GM18868 (cell line): ENCODE data around the gene ING4.
"Not testable (repeated sequence)": the region's sequence is repeated elsewhere in the genome, so short reads cannot be mapped to it uniquely, and the experiment has no call there.

Experiments
- ATAC-seq: cut with Tn5 transposase; IDR thresholded peaks from one replicate; pipeline ENCODE4 v1.9.1; 2021; ENCODE audit warnings: mild to moderate bottlenecking, moderate library complexity; ENCODE audit not compliant: unreplicated experiment

The ING4 gene

DNA sequence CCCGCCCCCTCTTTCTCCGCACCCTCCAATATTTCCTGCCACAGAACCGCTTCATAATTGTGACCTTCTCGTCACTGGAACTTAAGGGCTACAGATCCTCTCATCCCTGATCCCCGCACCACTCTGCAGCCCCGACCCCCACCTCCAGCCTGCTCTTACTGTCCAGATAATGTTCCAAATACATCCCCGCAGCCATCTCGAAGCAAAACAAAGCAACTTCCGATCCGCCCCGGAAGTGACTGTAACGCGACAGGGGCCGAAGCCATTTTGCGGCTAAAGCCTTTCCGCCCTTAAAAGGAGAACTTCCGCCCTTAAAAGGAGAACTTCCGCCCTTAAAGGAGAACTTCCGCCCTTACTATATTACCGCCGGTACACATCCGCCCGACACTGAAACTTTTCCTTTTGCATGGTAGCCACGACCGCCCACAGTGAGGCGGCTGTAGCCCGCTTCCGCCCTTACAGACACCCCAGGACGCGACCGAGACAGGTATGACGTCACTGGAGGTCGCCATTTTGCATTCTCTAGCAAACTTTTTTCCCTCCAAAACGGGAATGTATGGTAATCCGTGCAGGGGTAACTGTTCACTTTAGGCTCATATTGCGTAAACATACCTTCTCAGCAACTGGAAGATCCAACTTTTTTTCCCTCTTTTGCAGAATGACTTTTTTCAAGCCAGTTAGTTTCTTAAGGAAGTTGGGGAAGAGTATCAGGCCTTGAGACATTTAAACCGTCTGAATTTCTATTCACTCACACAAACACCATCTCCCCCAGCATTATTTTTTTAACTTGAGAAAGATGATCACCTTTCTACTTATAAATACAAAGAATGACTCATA is at the start of gene ING4:
ING4 (minus strand) TSS at position 214 of the 837 bp plus-strand sequence; CDS start at position 196, 18 bp downstream.
- ATAC-seq: peak; percentile 98

DNA sequence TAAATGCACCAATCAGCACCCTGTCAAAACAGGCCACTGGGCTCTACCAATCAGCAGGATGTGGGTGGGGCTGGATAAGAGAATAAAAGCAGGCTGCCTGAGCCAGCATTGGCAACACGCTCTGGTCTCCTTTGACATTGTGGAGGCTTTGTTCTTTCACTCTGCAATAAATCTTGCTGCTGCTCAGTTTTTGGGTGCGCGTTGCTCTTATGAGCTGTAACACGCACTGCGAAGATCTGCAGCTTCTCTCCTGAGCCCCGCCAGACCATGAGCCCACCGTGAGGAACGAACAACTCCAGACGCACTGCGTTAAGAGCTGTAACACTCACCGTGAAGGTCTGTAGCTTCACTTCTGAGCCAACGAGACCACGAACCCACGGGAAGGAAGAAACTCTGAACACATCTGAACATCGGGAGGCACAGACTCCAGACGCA is 46.1 kb upstream of the ING4 start:
- no peak for ATAC-seq

DNA sequence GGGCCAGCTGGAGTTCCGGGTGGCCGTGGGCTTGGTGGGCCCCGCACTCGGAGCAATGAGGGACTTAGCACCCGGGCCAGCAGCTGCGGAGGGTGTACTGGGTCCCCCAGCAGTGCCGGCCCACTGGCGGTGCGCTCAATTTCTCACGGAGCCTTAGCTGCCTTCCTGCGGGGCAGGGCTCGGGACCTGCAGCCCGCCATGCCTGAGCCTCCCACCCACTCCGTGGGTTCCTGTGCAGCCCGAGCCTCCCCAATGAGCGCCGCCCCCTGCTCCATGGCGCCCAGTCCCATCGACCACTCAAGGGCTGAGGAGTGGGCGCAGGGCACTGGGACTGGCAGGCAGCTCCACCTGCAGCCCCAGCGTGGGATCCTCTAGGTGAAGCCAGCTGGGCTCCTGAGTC is 45.4 kb upstream of the ING4 start:
- ATAC-seq: not testable (repeated sequence)

DNA sequence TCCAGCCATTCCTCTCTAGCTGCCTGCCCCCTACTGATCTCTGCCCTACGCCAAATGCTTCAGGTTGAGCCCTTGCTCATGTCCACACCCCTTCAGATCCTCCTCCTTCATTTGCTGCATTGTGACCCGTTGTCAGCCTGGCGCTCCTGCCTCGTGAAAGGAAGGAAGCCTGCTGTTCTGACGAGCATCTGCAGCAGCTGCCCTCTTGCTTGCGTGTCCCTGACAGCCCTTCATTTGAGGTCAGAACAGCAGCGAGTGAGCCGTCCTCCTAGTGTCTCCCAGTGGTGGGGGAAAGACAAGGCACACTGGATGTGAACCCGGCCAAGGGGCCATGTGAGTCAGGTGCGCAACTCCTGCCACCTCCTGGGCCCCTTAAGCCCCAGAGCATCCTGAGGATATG is 40.7 kb upstream of the ING4 start:
- ATAC-seq: no peak

DNA sequence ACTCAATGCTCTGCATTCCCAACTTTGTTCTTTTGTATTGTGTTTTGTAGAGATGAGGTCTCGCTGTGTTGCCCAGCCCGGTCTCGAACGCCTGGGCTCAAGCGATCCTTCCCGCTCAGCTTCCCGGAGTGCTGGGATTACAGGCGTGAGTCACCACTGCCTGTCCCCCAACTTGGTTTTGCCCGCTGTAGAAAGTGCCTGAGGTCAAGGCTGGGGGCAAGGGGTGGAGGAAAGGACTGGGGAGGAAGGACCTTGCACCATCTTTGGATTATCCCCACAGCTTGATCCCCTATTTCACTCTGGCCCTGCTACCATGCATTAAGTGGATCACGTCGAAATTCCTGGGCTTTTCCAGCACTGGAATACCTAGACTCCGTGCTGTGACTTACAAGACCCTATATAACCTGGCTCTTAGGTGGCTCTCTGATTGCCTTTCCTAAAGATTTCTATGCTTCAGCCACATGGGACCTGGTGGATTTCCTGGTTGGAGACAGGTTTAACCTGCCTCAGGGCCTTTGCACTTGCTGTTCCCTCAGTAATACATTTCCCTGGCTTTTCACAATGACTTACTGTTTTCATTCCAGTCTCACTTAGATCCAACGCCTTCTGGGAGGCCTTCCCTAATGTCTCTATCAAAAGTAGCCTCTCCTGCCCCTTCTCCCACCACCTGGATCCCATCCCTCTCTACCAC is 38.3 kb upstream of the ING4 start:
- no peak for ATAC-seq

DNA sequence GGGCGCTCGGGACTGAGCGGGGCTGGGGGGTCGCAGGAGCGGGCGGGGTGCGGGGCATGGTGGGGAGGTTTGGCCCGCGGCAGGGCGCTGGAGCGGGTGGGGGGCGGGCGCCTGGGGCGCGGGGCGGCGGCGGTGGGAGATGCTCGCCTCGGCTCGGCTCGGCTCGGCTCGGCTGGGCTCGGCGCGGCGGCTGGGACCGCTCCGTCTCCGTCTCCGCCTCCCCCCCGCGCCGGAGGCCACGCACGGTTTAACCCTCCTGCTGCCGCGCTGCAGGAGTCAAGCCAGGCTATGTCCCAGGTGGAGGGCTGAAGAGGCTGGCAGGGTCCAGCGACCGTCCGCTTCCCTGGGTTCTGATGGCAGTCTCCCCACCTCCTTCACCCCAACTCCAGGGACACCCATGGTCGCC is 37.7 kb upstream of the ING4 start, which contains the start of gene PIANP:
PIANP (minus strand) TSS at position 170 of the 406 bp plus-strand sequence. CDS start 2,754 bp downstream, outside the sequence.
- no peak for ATAC-seq

DNA sequence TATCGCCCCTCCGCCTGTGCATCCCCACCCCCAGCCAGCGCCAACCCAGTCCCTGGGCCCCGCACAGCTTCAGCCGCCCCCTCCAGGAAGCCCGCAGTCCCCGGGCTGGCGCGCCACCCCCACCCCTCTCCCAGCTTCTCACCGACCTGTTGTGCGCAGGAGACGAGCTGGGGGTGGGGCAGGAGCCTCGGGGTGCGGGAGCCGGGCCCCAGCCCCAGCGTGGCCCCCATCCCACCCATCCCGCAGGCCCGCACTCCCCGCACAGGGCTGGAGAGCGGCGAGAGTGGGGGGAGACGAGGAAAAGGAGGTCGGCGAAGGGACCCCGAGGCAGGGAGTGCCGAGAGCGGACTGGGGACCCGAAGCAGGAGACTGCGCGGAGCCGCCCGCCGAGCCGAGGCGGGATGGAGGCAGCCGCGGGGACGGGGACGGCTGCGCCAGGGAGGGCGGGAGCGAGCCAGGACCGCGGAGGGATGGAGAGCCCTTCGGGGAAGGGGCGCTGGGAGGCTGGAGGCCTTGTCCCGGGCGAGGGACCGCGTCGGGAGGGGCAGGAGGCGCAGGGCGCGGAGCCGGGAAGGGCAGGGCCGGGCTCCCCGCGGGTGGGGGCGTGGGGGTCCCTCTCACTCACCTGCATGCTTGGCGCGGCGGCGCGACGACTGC is 37.2 kb upstream of the ING4 start:
- ATAC-seq: no peak

DNA sequence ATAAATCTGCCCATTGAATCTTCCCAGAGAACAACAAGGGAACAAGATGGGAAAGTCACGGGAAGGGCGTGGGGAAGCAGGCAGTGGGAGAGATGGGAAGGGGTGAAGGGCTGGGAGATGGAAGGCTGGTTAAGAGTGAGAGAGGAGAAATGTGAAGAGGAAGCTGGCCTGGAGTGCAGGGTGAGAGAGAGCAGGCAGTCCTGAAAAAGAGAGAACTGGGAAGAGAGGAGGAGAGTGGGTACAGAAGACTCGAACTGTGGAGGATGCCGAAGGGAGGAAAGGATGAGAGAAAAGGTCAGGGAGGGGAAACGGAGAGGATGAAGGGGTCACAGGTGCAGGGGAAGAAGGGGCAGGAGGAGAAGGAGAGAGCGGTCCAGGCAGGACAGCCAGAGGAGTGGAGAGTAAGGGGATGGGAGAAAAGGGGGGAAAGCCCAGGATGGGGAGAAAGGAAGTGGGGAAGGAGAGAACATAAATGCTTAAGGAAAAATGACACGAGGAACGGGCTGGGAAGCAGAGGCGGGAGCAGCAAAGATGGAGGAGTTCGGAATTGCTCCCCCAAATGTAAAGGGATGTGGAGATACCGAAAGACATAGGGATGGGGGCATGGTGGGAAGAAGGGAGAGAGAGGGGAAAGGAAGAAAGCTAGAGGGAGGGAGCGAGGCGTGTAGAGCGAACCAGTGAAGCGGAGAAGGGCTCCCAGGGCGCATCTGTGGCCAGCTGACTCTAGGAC is 36.5 kb upstream of the ING4 start:
- ATAC-seq: no peak

DNA sequence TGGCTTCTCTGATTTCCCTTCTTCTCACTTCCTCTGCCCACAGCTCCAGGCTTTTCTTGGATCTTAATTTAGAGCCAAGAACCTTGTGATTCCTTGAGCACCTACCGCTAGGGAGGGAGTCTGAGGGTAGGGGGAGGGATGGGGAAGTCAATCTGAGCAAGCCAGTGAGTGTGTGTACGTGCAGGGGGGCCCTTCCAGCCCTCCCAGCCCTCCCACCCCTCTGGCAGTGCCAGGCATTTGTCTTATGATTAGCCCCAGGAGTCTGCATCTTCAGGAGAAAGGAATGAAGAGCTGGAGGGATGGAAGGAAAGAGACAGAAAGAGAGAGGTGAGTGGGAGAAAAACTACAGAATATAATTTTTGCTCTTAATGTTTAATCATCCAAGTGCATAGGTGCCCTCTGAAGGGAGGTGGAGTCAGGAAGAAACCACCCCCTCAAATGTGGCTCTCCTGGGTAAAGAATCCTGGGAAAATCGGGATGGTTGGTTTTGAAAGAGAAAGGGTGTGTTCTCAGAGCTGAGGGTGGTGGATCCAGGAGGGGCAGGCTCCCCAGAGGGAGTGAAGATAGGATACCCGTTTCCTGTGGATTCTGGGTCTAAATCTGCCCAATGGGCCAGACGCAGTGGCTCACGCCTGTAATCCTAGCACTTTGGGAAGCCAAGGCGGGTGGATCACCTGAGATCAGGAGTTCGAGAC is 35.6 kb upstream of the ING4 start:
- ATAC-seq: no peak

DNA sequence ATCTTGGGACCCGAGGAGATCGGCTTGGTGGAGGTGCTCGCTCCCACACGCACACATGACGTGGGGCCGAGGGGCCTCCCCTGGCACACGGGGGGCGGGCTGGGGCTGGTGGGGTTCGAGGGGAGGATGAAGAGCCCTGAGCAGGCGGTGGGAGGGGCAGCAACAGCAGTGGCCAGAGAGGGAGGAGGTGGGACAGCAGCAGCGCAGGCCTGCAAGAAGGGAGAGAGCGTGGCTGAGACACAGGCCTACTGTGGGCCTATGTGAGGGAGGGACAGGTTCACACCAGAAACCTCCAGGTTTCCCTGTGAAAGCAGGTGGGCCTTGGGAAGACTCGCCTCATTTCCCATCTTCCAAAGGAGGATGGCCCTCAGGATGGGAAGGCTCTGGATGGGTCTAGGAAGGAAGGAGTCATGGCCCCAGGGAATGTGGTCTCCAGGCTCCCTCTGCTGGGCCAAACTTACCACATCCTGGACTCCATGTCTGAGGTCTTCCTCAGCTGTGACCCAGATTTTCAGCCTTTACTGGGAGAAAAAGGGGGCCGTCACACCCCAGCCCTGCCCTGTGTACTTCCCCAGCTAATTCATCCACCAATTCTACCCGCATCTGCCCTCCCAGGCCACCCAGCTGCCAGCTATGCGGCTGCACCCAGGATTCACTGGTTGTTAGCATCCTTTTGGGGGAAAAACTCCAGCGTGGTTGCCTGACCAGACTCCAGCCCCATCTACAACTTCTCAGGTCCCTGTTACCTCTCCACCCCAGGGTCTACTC is 34.8 kb upstream of the ING4 start:
- no peak for ATAC-seq

DNA sequence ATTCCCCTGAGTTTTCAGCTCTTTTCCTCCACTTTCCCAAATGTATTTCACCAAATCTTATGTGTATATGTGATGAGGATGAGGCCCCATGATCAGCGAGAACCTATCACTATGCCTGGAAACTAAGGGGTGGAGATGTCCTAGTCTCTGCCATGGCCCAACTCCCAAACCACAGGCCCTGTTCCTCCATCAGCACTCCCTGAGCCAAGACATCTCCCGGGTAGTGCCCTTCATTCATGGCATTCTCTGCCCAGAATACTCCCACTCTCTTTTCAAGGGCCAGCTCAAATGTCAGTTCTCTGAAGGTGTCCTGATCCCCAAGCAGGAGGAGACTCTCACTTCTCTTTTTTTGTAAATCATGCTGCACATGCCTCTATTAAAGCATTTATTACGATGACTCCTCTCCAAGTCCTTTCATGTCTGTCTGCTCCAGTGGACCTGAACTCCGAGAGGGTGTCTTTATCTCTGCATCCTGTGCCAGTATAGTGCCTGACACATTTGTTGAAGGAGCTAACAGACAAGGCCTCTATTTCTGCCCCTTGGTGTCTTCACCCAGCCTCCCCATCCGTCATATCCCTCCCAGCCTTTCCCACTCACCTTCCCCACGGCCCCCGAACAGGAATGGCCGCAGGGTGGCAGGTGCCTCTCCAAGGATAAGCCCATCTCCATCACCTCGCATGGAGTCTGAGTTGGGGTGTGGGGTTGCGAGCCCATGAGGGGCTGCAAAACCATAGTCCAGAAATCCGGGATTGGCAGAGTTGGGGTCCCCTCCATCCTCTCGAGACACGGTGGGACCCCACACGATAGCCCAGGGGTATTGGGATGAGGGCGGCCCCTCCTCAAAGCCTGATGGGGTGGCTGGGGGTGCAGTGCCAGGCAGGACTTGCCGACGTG is 34.0 kb upstream of the ING4 start:
- ATAC-seq: peak; percentile 71

DNA sequence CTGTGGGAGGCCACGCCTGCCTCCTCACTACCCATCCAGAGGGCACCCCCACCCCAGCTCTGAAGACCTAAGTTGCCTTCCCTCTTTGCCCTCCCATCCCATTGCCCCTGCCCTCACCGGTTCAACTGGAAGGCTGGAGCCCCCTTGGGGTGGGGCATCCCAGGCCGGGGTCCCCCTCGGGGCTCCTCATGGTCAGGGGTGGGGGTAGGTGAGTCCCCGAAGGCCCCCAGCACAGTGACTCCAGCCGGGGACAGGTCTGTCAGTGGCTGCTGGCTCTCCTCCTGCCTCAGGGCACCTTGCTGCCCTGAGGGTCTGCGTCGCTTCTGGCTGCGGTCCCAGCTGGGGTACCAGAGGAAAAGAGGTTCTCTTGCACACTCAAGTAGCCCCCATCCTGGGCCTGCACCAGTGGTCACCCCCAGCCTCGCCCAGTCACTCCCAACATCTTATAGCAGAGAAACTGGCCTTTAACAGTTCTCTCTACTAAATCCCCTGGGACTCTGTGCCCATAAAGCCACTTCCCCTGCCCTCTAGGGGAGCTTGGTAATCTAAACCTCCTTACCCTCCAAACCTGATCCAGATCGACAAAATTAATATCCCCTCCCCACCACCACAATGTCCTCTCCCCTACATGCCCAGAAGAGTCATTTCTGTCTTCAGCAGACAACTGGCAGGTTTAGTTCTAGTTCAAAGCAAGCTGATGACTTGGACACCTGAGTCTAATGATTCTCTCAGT is 32.6 kb upstream of the ING4 start:
- no peak for ATAC-seq

DNA sequence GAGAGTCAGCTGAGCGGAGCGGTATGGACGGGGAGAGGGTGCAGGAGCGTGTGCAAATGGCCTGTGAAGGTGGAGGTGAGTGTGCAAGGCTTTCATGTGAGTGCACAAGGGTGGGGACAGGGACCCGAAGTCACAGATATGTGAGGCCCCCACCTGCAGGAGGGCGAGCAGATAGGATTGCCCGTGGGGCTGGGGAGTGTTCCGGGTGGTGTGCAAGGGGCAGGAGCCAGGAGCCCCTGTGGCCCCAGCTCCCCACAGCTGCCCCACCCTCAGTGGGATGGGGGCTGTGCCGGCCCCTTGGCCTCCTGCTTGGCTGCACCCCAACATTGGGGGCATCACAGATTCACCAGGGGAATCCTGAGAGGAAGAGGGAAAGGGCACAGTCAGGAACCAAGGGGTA is 31.8 kb upstream of the ING4 start:
- no peak for ATAC-seq

DNA sequence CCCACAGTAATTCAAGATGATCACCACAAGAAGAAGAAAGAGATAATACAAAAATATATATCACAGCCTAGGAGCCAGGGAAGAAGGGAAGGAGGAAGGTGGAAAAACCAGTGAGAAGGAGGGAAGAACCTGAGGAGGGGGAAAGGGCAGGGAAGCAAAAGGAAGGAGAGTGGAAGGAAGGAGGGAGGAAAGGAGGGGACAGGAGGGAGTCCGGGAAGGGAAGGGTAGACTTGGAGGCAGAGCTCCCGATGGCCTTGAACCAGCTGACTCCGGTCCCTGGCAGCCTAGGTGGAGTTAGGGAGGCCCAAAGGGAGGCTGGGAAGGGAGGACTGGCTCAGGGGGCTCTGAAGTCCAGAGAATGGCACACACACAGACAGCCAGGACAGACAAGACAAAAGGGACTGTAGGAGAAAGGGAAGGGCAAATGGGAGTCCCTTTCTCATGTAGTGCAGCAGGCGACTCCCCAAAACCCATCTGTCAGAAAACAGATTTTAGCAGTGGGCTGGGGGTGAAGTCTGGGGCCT is 31.0 kb upstream of the ING4 start:
- ATAC-seq: no peak

DNA sequence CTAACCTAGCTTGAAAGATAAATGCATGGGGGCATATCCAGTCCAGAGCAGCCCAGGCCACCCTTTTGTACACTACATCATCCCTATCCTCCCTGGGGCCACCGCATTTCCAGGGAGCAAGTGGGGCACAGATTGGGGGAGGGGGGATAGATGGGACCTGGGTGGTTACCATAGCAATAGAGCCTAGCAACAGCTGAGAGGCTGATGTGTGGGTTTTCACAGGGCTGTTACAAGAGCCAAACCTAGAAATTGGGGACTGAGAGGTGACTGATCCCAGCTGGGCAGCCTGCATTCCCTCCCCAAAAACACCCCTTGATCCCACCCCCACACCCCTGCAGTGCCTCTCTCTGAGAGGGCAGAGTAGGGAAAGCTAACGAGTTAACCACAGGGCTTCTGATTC is 30.0 kb upstream of the ING4 start:
- no peak for ATAC-seq

DNA sequence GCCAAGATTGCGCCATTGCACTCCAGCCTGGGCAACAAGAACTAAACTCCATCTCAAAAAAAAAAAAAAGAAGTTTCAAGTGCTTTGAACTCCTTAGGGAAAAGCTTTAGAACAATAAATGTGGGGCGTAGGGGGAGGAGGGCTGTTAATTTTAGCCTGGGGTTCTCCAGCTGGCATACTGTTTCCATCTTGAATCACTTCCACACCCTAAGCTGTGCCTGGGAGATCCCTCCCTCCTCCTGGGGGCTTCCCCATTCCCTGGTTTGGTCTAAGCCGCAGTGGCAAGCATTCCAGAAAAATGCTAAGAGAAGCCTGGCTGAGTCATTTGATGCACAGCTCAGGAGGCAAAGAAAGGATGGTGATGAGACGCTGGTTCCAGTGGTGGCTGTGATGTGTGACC is 28.6 kb upstream of the ING4 start:
- no peak for ATAC-seq

DNA sequence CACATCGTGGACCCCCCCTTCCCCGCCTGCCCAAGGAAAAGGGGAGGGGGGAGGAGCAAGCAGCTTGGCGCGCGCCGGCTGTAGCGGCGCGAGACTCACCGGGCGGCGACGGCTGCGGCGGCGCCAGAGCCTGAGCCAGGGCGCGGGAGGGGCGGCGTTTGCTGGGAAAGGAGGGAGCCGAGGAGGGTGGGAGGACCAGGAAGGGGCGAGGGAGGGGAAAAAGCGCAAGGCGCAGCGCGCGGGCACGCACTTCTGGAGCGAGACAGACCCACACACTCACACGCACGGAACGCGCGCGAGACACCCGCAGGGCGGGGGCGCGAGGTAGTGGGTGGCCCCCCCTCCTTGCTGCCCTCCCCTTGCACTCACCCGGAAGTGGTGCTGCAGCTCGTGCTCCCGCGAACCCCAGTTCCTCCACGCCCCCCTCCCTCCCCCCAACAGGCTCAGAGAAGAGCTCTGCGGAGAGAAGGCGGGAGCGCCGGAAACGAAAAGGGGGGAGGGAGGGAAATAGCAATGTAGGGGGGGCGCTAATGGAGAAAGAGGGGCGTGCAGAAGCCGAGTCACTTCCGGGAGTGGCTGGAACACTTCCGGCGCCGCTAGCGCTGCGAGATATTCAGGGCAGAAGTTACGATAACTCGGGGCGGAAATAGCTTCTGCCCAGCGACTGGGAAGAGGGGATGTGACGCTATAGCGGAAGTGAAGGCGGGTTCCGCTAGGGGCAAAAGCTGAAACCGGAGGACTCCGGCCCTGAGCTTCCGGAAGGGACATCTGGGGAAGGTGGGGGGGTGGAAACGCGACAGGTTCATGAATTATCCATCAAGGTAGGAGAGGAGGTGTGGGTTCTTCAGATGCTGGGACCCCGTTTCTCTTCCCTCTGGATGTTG is 26.3 kb upstream of the ING4 start, which contains the start of gene ZNF384:
ZNF384 (minus strand) TSS at position 377 of the 884 bp plus-strand sequence. CDS start 9,855 bp downstream, outside the sequence.
- peak; percentile 78 for ATAC-seq
